Measurements from ENCODE around the gene AGTRAP.
A peak's percentile ranks its signal among the peaks of the same experiment; 100 is the strongest.

Gene AGTRAP

GRCh38 chr1:11706292-11706691 lies 29.6 kb upstream of the AGTRAP start:
- no peak for DNase-seq (ENCODE audit: low read depth in 3 of 3)

DNA sequence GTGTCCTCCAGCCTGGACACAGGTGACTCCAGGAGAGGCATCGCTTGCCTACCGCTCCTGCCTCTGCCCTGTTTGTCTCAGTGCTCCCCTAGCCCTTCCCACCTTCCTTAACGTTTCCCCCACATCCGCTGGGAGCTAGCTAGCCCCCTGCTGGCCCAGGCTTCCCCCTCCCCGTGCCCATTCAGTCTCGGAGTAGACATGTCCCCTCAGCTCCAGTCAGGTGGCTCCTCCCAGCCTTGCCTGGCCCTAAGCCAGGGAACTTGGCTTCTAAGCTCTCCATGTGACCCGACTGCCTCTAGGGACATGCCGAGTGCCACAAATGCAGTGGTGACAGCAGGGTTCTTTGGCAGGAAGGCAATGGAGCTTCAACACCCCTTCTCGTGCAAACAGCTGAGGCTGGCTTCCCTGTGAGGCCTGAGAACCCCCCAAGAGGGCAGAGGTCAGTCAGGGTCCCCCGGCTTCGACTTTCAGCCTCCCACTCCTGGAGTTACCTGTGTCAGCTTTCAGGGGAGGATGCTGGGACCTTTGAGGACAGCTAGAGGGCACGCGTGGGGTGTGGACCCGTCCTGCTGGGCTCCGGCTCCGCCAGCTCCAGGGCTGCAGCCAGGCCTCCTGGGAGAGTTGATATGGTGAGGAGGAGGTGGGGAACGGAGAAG lies 28.2 kb upstream of the AGTRAP start:
- no peak for DNase-seq (ENCODE audit: low read depth in 3 of 3)

DNA sequence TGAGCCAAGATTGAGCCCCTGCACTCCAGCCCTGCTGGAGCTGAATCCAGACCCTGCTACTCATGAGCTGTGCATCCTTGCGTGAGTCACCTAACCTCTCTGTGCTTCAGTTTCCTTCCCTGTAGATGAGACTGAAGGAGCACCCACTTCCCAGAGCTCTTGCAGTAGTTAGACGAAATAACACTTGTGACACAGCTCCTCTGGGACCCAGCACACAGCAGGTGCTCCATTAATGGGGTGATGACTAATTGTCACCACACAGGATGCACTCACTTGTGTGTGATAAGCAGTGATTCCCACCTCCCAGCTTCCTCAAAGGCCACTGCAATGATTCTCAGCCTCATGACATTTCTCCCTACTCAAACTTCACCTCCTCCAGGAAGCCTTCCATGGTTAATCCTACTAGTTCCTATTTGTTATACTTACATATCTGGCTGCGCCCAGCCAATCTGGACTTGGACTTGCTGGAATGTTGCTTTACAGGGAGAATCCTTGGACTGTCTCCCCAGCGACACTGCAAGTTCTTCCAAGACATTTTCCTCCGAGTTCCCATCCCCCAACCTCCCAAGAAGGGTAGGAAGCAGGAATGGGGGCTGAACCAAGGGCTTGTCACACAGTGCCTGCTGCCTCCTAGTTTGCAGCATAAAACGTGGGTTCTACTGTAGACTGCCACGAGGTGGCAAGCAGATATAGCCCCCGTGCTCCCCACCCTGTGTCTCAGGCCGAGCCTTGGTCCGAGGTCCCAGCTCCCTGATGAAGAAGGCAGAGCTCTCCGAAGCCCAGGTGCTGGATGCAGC lies 27.2 kb upstream of the AGTRAP start:
- no peak for DNase-seq (ENCODE audit: low read depth in 3 of 3)

DNA sequence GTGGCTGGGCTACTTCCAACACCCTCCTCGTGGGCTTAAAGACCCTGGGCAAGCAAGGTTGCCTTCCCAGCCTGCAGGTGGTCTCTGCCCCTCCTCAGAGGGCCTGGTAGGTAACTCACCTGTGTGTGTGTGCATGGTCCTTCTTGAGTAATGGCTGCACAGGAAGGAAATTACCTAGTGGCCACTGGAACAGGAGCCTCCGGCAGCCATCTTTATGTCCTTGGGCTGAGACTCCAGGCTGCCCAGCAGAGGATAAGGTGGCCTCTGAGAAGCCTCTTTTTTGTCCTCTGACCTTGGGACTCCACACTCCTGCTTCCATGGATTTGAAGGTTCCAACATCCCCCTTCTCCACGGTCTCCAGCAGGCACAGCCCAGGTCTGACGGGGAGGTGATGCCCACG lies 24.4 kb upstream of the AGTRAP start:
- DNase-seq (ENCODE audit: low read depth in 3 of 3), result no peak

GRCh38 chr1:11712285-11712684 lies 23.7 kb upstream of the AGTRAP start:
- DNase-seq (ENCODE audit: low read depth in 3 of 3), result no peak

- no peak for DNase-seq (ENCODE audit: low read depth in 3 of 3)
Measured at GRCh38 chr1:11713095-11713494, 22.8 kb upstream of the AGTRAP start.

DNA sequence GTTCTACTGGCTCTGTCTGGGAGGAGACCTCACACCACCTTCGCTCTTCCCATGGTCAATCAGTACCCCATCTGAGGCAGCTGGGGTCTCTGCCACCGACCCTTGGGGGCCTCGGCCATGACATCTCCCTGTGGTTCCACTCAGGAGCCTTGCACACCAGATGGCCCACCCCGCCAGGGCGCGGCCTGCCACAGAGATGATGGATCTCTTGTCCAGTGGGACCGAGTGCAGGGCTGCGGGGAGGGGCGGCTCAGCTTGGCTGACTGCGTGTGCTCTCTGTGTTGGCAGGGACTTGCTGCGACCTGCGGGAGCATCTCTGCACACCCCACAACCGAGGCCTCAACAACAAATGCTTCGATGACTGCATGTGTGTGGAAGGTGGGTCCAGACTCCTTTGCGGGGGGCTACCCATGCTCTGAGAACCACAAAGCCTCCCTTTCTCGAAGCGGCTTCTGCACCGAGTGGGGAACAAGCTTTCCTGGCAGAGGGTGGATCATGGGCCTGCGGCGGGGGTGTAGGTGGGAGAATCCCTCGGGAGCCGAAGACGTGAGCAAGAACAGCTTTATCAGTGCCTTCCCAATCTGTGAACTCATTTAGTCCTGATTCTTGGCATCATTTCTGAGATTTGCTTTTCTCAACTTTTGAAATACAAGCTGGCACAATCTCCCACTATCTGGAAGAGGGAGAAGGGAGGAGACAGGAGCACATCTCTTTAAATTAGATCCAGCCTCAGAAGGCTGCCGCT lies 20.9 kb upstream of the AGTRAP start:
- no peak for DNase-seq (ENCODE audit: low read depth in 3 of 3)

DNA sequence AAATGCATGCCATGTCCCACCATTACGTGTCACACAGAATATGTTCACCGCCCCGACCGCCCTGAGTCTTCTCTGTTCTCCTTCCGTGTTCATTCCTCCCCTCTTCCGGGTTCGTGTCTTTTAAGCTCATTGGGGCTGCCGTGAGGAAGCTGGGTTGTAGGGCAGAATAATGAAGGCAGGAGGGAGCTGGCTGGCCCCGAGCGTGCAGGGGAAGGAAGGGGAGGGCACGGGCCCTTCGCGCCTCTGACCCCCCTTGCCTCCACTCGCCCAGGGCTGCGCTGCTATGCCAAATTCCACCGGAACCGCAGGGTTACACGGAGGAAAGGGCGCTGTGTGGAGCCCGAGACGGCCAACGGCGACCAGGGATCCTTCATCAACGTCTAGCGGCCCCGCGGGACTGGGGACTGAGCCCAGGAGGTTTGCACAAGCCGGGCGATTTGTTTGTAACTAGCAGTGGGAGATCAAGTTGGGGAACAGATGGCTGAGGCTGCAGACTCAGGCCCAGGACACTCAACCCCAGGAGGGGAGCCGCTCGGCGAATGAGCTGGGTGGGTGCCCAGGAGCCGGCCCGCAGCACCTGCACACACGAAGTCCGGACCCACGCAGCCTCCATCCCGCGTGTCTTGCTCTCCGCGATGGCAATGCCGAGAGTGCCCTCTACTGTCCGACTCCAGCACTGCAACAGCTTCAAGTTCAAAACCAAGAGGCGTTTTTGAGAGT lies 16.5 kb upstream of the AGTRAP start:
- DNase-seq (ENCODE audit: low read depth in 3 of 3), result peak; percentile 74 to 85 (median 77)

- DNase-seq (ENCODE audit: low read depth in 3 of 3), result no peak
Measured at GRCh38 chr1:11720033-11720376, 15.9 kb upstream of the AGTRAP start.

- no peak for DNase-seq (ENCODE audit: low read depth in 3 of 3)
Measured at GRCh38 chr1:11720525-11720924, 15.4 kb upstream of the AGTRAP start.

GRCh38 chr1:11721311-11721710 lies 14.6 kb upstream of the AGTRAP start:
- no peak for DNase-seq (ENCODE audit: low read depth in 3 of 3)

- no peak for DNase-seq (ENCODE audit: low read depth in 3 of 3)
Measured at GRCh38 chr1:11722538-11722937, 13.4 kb upstream of the AGTRAP start.

- no peak for DNase-seq (ENCODE audit: low read depth in 3 of 3)
Measured at GRCh38 chr1:11725616-11726015, 10.3 kb upstream of the AGTRAP start.

GRCh38 chr1:11727119-11727518 lies 8.8 kb upstream of the AGTRAP start:
- DNase-seq (ENCODE audit: low read depth in 3 of 3), result no peak

DNA sequence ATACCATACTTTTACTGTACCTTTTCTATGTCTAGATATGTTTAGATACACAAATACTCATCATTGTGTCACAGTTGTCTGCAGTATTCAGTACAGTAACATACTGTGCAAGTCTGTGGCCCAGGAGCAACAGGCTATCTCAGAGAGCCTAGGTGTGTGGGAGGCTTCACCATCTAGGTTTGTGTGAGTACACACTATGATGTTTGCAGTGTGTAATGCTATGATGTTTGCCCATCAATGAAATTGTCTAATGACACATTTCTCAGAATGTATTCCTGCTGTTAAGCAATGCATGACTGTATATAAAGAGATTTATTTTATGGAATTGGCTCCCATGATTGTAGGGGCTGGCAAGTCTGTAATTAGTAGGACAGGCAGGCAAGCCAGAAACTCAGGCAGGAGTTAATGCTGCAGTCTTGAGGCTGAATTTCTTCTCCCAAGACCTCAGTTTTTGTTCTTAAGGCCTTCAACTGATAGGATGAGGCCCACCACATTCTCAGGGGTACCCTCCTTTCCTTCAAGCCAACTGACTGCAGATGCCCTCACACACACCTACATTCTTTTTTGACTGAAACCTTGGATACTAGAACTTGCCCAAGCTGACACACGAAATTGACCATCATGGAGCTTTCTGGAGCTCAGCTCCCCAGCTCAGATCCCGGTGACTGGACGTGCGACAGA lies 7.7 kb upstream of the AGTRAP start:
- DNase-seq (ENCODE audit: low read depth in 3 of 3), result no peak

- DNase-seq (ENCODE audit: low read depth in 3 of 3), result no peak
Measured at GRCh38 chr1:11729155-11729497, 6.8 kb upstream of the AGTRAP start.

DNA sequence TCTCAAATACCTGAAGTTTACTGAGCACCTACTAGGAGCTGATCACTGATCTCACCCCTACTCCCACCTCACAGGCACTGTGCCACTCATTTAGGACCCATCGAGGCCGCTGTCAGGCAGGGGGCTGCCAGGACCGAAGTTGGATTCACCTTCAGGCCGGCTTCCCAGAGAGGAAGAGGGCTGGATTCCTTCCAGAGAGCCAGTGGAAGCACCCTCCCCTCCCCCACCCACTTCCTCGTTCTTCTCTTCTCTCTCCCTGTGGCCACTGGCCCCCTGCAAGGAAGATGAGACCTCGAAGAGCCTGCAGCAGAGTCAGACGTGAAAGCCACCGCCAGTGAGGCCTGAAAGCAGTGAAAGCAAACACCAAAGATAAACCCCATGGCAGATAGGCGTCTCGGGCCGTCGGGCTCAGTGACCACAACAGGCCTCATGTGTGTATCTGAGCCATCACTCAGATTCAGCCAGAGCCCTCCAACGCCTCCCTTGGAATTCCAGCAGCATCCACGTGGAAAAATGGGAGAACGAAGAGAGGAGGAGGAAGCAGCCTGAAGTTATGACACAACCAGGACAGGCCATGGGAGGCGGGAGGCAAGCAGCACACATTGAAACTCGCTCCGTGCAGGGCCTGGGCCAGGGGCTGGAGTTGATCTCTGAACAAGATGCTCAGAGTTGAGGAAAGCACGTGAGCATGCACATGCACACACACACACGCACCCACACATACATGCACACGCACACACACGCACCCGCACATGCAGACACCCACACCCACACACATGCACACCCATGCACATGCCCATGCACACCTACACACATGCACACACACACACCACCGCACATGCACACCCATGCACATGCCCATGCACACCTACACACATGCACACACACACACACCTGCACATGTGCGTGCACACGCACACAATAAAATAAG lies 6.2 kb upstream of the AGTRAP start:
- DNase-seq (ENCODE audit: low read depth in 3 of 3), result no peak

DNA sequence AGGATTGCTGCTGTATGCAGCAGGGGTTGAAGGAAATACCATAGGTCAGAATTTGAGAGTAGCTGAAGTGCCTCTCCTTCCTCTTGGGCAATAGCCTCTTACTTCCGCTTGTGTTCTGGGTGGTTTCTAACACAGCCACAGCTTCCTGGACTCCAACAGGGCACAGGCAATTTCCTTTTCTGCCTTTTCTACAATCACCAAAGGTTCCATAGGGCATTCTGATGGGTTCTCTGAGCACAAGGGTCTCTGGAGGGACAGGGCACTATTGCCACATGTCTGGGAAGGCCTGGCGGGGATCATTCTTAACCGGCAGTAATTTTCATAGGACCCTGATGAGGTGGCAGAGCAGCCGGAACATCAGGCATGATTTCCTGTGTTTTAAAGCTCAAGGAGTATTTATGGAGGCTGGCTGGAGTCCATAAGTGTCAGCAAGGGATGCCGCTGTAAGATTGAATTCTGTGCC lies 5.5 kb upstream of the AGTRAP start:
- no peak for DNase-seq (ENCODE audit: low read depth in 3 of 3)

DNA sequence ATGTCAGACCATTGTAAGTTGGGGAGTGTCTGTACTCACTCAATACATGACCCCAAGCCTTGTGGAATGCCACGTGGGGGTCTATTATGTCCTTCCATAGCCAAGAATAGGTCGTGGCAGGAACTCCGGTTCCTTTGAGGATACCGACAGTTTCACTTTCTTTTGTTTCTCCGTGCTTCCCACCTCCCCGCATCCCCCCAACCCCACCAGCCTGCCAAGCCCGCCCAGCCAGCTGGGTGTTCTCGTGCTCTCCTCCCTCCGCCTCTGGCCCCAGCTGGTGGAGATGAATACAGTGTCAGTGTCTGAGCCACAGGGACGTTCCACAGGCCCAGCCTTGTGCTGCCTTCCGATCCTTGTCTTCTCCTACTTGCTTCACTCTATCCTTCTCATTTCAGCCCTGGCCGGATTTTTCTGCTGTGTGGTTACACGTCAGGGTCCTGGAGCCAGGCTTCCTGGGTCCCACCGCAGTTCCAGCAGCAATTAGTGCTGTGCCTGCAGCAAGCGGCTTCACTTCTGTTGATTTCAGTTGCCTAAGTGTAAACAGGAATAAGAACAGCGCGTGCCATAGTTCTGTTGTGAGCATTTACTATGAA lies 4.1 kb upstream of the AGTRAP start:
- DNase-seq (ENCODE audit: low read depth in 3 of 3), result no peak

GRCh38 chr1:11733306-11733705 lies 2.6 kb upstream of the AGTRAP start:
- no peak for DNase-seq (ENCODE audit: low read depth in 3 of 3)

Measured in stimulated activated CD4-positive, alpha-beta T cell treated with anti-CD3 and anti-CD28 coated beads, TNF-alpha, amount 100 ng/mL, for 24 hours (primary cell).